ENCODE measurements around the gene ABTB2.
"Not testable (repeated sequence)": the region's sequence is repeated elsewhere in the genome, so short reads cannot be mapped to it uniquely, and the experiment has no call there.

ABTB2 gene

DNA sequence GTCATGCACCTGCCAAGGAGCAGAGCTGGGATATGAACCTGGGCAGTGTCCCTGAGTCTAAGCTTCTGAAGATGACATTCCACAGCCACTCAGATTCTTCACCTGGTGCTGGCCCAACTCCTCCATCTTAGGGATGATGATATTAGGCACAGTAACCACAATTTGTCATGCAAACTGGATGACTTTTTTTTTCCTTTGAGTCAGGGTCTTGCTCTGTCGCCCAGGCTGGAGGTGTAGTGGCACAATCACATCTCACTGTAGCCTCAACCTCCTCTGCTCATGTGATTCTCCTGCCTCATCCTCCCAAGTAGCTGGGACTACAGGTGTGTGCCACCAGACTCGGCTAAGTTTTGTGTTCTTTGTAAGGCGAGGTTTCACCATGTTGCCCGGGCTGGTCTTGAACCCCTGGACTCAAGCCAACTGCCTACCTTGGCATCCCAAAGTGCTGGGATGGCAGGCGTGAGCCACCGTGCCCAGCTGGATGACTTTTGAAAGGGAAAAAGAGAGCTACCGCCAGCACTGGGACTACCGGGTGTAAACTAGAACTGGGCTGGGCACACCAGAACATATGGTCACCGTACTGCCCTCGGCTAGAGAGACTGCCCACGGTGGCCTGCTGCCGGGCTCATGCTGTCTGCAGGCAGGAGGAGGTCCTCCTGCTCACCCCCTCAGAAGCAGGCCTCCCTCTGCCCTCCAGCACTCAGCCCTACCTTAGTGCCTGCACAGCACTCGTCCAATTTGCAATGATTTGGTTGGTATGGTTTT lies 174.7 kb downstream of the ABTB2 start:
- DNase-seq, result no peak

DNA sequence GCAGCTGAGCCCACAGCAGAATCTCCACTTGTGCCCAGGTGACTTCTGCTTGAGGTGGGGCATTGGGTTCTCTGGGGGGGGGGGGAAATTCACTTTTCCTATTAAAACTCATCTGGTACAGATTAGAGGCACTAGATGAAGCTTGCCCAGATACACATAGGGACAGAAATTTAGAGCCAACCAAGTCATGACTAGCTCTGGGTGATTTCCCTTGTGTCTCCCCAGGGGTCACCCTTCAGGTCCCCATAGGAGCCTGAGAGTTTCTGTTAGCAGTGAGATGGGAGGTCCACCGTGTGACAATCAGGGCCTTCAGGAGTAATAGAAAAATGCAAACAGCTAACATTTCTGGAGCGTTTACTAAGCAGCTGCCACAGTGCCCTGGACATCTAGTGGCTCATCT lies 175.4 kb downstream of the ABTB2 start:
- DNase-seq, result no peak

DNA sequence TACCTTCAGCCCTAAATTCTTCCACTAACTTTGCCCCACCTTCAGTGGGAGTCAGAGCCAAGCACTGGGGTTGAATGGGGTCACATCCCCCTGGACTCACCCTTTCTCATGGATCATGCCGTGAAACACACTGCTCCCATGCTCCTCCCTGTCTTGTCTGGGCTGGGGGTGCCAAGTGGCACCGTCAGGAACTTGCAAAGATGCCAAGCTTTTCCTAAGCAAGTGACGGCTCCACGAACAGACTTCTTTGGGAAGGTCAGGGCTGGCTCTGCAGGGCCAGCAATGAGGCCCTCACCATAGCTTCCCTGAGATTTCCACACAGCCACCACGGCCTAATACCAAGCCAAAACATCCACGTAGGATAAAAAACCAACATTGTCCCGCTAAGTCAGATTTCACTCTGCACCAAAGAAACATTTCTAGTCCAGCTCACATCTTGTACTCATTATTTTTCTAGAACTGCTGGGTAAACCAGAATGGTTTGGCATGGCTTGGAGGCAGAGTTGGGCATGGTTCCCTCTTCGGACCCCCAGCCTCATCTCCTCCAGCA lies 175.9 kb downstream of the ABTB2 start:
- no peak for DNase-seq

DNA sequence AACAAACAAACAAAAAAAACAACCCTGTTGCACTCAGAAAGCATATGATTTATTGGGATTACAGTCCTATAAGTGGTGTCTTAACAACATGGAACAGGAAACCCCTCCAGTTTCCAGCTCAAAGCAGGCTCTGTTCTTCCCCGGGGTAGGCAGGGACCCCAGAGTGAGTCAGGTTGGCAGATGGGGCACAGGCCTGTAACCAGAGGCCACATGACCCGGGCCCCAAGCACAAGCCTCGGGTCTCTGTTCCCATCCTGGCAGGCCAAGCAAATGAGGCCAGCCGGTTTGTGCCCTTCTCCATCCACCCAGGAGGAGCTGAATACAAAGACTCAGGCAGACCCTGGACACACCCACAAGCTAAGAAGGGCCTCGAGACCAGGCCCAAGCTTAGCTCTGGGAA lies 176.6 kb downstream of the ABTB2 start:
- DNase-seq, result no peak

DNA sequence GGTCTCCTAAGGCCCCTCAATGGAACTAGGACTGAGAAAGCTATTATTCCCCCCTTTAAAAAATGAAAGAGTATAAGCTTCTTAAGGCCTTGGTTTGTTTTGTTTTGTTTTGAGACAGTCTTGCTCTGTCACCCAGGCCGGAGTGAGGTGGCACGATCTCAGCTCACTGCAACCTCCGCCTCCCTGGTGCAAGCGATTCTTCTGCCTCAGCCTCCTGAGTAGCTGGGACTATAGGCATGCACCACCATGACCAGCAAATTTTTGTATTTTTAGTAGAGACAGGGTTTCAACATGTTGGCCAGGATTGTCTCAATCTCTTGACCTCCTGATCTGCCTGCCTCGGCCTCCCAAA lies 177.0 kb downstream of the ABTB2 start:
- DNase-seq, result not testable (repeated sequence)

GRCh38 chr11:34180040-34180813 lies 177.6 kb downstream of the ABTB2 start:
- no peak for DNase-seq

DNA sequence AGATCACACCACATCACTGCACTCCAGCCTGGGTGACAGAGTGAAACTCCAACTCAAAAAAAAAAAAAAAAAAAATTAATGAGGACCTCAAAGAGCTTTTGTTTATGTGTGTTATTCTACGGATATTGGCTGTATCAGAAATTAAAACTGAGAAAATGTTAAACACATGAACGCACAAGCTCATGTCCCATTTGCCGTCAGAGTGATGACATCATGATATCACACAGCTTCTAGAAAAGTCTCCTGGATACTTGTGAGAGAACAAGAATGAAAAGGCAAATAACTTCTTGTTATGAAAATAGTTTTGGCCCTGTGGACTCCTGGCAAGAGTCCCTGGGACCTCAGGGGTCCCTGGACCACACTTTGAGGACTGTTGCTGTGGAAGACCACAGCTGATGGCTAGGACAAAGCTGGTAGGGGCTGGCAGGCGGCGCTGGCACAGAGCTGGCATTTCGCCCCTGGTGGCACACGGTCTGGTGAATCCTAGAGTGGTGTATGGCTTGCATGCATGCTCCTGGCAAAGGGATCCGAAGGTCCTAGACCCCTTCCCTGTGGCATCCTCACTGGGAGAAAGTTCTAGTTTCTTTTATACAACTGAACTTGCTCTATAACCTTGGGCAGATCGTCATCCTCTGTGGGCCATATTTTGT lies 178.7 kb downstream of the ABTB2 start:
- DNase-seq, result no peak

GRCh38 chr11:34178209-34178821 lies 179.5 kb downstream of the ABTB2 start:
- DNase-seq, result no peak

DNA sequence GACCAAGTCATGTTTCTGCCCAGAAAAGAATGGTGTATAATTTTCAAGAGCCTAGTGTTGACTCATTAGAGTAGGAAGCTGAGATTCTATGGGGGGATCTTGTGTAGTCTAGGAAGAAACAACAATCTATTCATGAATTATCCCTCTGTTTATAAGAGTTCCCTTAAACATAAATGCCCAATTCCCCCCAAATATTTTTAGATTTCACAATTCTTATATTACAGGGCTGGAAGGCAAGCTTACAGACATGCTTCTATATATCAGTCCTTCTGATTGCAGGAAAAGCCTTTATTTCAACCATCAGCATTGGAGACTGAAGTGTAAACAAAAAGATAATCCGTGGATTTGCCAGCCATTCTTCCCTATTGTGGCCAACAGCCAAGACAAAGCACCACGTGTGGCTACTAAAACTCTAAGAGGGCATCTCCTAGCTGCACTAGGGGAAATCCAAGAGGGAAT lies 181.0 kb downstream of the ABTB2 start:
- DNase-seq, result no peak

GRCh38 chr11:34175284-34176019 lies 182.4 kb downstream of the ABTB2 start:
- DNase-seq, result no peak

GRCh38 chr11:34174412-34175041 lies 183.3 kb downstream of the ABTB2 start:
- DNase-seq, result peak; percentile 85

- DNase-seq, result no peak
Measured at GRCh38 chr11:34173050-34173449, 184.8 kb downstream of the ABTB2 start.

GRCh38 chr11:34169686-34170085 lies 188.1 kb downstream of the ABTB2 start:
- no peak for DNase-seq

- DNase-seq, result no peak
Measured at GRCh38 chr11:34168642-34169420, 189.0 kb downstream of the ABTB2 start.

GRCh38 chr11:34167961-34168360 lies 189.8 kb downstream of the ABTB2 start:
- DNase-seq, result no peak

DNA sequence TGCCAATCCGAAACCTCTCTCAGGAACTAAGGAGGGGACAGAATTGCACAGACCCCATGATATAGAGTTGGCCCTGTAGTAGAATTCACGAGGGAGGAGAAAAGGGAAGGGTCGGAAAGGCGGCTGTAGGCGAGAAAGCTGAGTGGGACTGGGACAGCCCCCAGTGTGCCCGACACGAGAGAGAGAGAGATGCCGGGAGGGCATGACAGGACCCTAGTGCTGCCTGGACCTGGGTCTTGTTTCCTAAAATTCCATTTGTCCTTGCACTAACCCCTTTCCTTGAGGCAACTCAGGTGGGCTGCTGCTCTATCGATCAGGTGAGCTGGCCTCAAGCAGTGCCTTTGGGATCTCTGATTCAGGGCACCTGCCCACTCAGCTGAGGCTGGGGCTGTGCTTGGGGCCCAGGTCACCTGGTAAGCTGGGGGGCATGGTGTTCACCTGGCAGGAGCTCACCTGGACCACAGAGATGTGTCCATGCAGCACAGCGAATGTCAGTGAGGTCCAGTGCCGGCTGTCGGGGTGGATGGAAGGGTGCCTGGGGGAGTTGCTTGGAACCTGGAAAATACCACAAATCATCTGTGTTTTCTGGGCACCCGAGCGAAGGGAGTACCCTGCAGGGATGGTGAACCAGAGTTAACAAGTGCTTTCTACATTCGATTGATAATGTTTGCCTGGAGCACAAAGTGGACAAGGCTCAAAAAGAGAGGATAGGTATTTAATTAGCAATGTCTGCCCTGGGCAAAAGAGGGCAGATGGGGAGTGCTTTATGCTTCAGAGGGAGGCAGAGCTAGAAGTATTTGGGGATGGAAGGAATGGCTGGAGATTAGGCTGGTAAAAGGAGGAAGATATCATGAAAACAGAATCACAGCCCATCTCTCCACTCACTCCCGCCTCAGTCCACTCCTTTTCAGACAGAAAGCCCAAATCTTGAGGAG lies 190.7 kb downstream of the ABTB2 start:
- DNase-seq, result no peak

DNA sequence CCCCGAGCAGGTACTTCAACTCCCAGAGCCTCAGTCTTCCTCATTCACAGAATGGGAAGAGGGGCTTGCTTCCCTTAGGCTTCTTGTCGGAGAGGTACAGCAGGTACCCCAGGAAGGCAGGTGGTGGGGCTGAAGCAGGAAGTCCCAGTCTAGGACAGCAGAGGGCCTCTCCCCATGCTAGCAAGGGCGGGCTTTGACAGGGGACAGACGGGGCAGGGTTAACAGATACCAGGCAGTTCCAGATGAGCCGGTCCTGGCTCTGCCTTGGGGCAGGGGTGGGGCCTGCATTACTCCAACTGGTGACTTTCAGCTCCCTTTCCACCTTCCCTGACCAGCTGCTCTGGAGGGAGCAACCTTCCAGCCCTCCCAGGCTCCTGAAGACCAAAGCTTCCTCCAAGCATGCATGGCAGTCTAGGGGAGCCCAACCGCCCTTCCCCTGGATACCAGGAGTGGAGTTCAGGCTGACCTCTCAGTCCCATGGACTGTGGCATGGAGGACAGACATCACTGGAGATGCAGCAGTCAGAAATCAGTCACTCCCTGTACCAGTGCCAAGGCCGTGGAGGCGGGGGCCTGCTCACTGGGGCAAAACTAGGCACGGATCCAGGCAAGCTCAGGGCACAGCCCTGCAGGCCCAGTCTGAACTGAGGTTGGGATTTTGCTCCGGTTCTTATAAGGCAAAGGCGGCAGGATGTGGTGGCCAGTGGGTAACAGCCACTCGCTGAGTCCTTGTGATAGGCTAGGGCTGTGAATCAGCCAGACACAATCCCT lies 191.8 kb downstream of the ABTB2 start:
- no peak for DNase-seq

DNA sequence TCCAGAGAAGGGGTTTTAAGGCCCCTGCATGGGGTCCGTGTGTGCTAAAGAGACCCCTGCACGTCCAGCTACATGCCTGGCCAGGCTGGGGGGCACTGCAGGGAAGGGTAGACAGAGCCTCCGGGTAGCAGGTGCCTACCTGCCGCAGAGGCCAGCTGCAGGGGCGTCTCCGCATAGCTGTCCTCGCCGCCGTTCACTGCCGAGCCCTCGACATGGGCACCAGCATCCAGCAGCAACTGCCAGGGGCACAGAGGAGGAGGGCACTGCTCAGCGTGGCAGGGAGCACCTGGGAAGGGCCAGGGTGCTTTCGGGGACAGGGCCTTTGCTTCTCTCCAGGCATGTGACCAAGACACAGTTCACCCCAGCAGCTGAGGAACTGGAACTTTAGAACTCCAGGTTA lies 192.7 kb downstream of the ABTB2 start:
- no peak for DNase-seq

GRCh38 chr11:34162856-34163255 lies 195.0 kb downstream of the ABTB2 start:
- DNase-seq, result no peak

Data from OCI-M1 (cell line).